A549 (cell line): Measurements from ENCODE around the gene SUV39H2.
"Not testable (repeated sequence)": the region's sequence is repeated elsewhere in the genome, so short reads cannot be mapped to it uniquely, and the experiment has no call there.

ENCODE experiments used
- EP300 ChIP-seq, 2 experiments: fragments of >200 bp; sonication (Bioruptor Twin); formaldehyde crosslinking; IDR thresholded peaks; 2 replicates in 1 of 2; 3 replicates in 1 of 2; pipeline ENCODE4 v1.6.1; 2016 to 2017
- HOXA7 ChIP-seq: fragments of 250-450 bp; sonication (Bioruptor Pico); IDR thresholded peaks from 2 replicates; pipeline ENCODE4 v1.5.0; 2020; ENCODE audit warnings: mild to moderate bottlenecking, moderate library complexity
- MYC ChIP-seq: IDR thresholded peaks from 2 replicates; pipeline ENCODE4 v1.6.1; 2012; ENCODE audit warnings: mild to moderate bottlenecking, inconsistent platforms, low read length, improper control_type of control experiment, borderline replicate concordance
- PBX3 ChIP-seq: IDR thresholded peaks from 2 replicates; pipeline ENCODE4 v1.6.1; 2012
- PHF8 ChIP-seq: fragments of 200-600 bp; sonication (generic); IDR thresholded peaks from 2 replicates; pipeline ENCODE4 v1.6.1; 2016; ENCODE audit warnings: low read depth, mild to moderate bottlenecking, antibody characterized with exemption, moderate library complexity, borderline replicate concordance
- POLR2A ChIP-seq: IDR thresholded peaks from 2 replicates; pipeline ENCODE4 v1.6.1; 2012; ENCODE audit warnings: mild to moderate bottlenecking, low read length

GRCh38 chr10:14942147-14942949, 63.7 kb downstream of the SUV39H2 start:
- not testable (repeated sequence) for TF ChIP-seq PBX3; EP300 (IDR thresholded peaks at IDR 0.05); HOXA7 (CRISPR knock-in tag); POLR2A; MYC; PHF8
